SK-N-SH treated with all-trans-retinoic acid at 6 μM for 48 hours (cell line): ENCODE data around the gene HMCN2.

Experiments
- ATAC-seq: fragments of 200-7000 bp; cut with Tn5 transposase; 3 replicates; pipeline ENCODE4 v1.9.1; 2020; ENCODE audit warnings: mild to moderate bottlenecking, moderate library complexity
- BACH2 ChIP-seq: fragments of 250-450 bp; sonication (Bioruptor Pico); IDR thresholded peaks from 2 replicates; pipeline ENCODE4 v1.9.0; 2021; ENCODE audit warnings: mild to moderate bottlenecking, borderline replicate concordance
- CREB5 ChIP-seq: fragments of 250-450 bp; sonication (Bioruptor Pico); IDR thresholded peaks from 2 replicates; pipeline ENCODE4 v1.5.1; 2020; ENCODE audit warnings: low read depth, mild to moderate bottlenecking, moderate library complexity
- CSDC2 ChIP-seq: fragments of 250-450 bp; sonication (Bioruptor Pico); IDR thresholded peaks from 2 replicates; pipeline ENCODE4 v1.5.0; 2020; ENCODE audit warnings: mild to moderate bottlenecking, moderate library complexity
- CSRNP3 ChIP-seq: fragments of 250-450 bp; sonication (Bioruptor Pico); IDR thresholded peaks from 2 replicates; pipeline ENCODE4 v1.5.1; 2021; ENCODE audit warnings: mild to moderate bottlenecking, moderate library complexity
- ESRRG ChIP-seq: fragments of 250-450 bp; sonication (Bioruptor Pico); IDR thresholded peaks from 2 replicates; pipeline ENCODE4 v1.6.1; 2021; ENCODE audit warnings: mild to moderate bottlenecking
- GLIS3 ChIP-seq: fragments of 250-450 bp; sonication (Bioruptor Pico); IDR thresholded peaks from 2 replicates; pipeline ENCODE4 v1.5.0; 2020; ENCODE audit warnings: mild to moderate bottlenecking, moderate library complexity
- ISL1 ChIP-seq: fragments of 250-450 bp; sonication (Bioruptor Pico); IDR thresholded peaks from 2 replicates; pipeline ENCODE4 v2.1.2; 2022; ENCODE audit warnings: mild to moderate bottlenecking, moderate library complexity
- PATZ1 ChIP-seq: fragments of 250-450 bp; sonication (Bioruptor Pico); IDR thresholded peaks from 2 replicates; pipeline ENCODE4 v1.8.0; 2020; ENCODE audit warnings: mild to moderate bottlenecking, moderate library complexity, borderline replicate concordance
- POU6F1 ChIP-seq: fragments of 250-450 bp; sonication (Bioruptor Pico); IDR thresholded peaks from 2 replicates; pipeline ENCODE4 v1.8.0; 2021; ENCODE audit warnings: low read depth, mild to moderate bottlenecking, moderate library complexity, borderline replicate concordance
- PPARA ChIP-seq: fragments of 250-450 bp; sonication (Bioruptor Pico); IDR thresholded peaks from 2 replicates; pipeline ENCODE4 v1.5.0; 2020; ENCODE audit warnings: mild to moderate bottlenecking, borderline replicate concordance
- RARB ChIP-seq: fragments of 250-450 bp; sonication (Bioruptor Pico); IDR thresholded peaks from 2 replicates; pipeline ENCODE4 v1.8.0; 2021; ENCODE audit warnings: mild to moderate bottlenecking, moderate library complexity
- SNAI2 ChIP-seq: fragments of 250-450 bp; sonication (Bioruptor Pico); IDR thresholded peaks from 2 replicates; pipeline ENCODE4 v1.5.0; 2020; ENCODE audit warnings: mild to moderate bottlenecking, moderate library complexity
- TCF4 ChIP-seq: fragments of 250-450 bp; sonication (Bioruptor Pico); IDR thresholded peaks from 2 replicates; pipeline ENCODE4 v1.8.0; 2021; ENCODE audit warnings: mild to moderate bottlenecking, moderate library complexity, borderline replicate concordance
- TOX ChIP-seq: fragments of 250-450 bp; sonication (Bioruptor Pico); IDR thresholded peaks from 2 replicates; pipeline ENCODE4 v1.8.0; 2021; ENCODE audit warnings: mild to moderate bottlenecking, moderate library complexity, borderline replicate concordance
- TSHZ2 ChIP-seq: fragments of 250-450 bp; sonication (Bioruptor Pico); IDR thresholded peaks from 2 replicates; pipeline ENCODE4 v1.5.0; 2020; ENCODE audit warnings: mild to moderate bottlenecking, moderate library complexity
- ZC3H10 ChIP-seq: fragments of 250-450 bp; sonication (Bioruptor Pico); IDR thresholded peaks from 2 replicates; pipeline ENCODE4 v1.5.1; 2021; ENCODE audit warnings: mild to moderate bottlenecking, moderate library complexity
- ZFP3 ChIP-seq: fragments of 250-450 bp; sonication (Bioruptor Pico); IDR thresholded peaks from 2 replicates; pipeline ENCODE4 v1.5.0; 2020; ENCODE audit warnings: mild to moderate bottlenecking, moderate library complexity
- ZNF565 ChIP-seq: fragments of 450-650 bp; formaldehyde crosslinking; conservative IDR thresholded peaks from 2 replicates; pipeline ENCODE4 v1.5.0; 2020; ENCODE audit warnings: low read depth, mild to moderate bottlenecking, moderate library complexity
- ZNF70 ChIP-seq: fragments of 450-650 bp; formaldehyde crosslinking; IDR thresholded peaks from 2 replicates; pipeline ENCODE4 v1.5.0; 2020; ENCODE audit warnings: mild to moderate bottlenecking, moderate library complexity
- ZNF8 ChIP-seq: fragments of 450-650 bp; formaldehyde crosslinking; IDR thresholded peaks from 2 replicates; pipeline ENCODE4 v1.5.0; 2020; ENCODE audit warnings: mild to moderate bottlenecking, moderate library complexity

The HMCN2 gene

GRCh38 chr9:130417602-130418001, 152.0 kb downstream of the HMCN2 start:
- TF ChIP-seq PATZ1, result no peak
- no peak for TF ChIP-seq ZNF70 (CRISPR knock-in tag)
- TF ChIP-seq CSRNP3 (CRISPR knock-in tag), result no peak
- no peak for TF ChIP-seq RARB (CRISPR knock-in tag)
- no peak for TF ChIP-seq TCF4 (CRISPR knock-in tag)
- TF ChIP-seq POU6F1, result no peak
- TF ChIP-seq ESRRG (CRISPR knock-in tag), result no peak
- no peak for TF ChIP-seq ISL1 (CRISPR knock-in tag)
- no peak for TF ChIP-seq TOX (CRISPR knock-in tag)
- TF ChIP-seq SNAI2 (CRISPR knock-in tag), result no peak
- no peak for TF ChIP-seq TSHZ2
- TF ChIP-seq CSDC2 (CRISPR knock-in tag), result no peak
- no peak for TF ChIP-seq ZNF565 (CRISPR knock-in tag)
- TF ChIP-seq PPARA (CRISPR knock-in tag), result no peak
- no peak for TF ChIP-seq BACH2 (CRISPR knock-in tag)
- TF ChIP-seq ZC3H10, result no peak
- ATAC-seq, result no peak

GRCh38 chr9:130418776-130419175, 153.2 kb downstream of the HMCN2 start:
- TF ChIP-seq PATZ1 (no peak), CREB5 (CRISPR knock-in tag) (no peak), ZFP3 (no peak), CSDC2 (CRISPR knock-in tag) (no peak), BACH2 (CRISPR knock-in tag) (no peak), ESRRG (CRISPR knock-in tag) (no peak), TSHZ2 (no peak), ZNF8 (no peak), GLIS3 (CRISPR knock-in tag) (no peak), PPARA (CRISPR knock-in tag) (no peak), TCF4 (CRISPR knock-in tag) (no peak), ZNF70 (CRISPR knock-in tag) (no peak), RARB (CRISPR knock-in tag) (no peak), TOX (CRISPR knock-in tag) (no peak), CSRNP3 (CRISPR knock-in tag) (no peak), ZC3H10 (no peak)
- ATAC-seq, result no peak
